Choroid plexus epithelial cell (primary cell): ENCODE measurements around the gene SLC7A6OS.
A peak's percentile ranks its signal among the peaks of the same experiment; 100 is the strongest.

Experiments
- DNase-seq: peaks from one replicate; pipeline ENCODE4 v3.0.0-alpha.2; 2010; ENCODE audit warnings: low read depth
- H3K4me3 ChIP-seq: 2 replicates; pipeline ENCODE4 v1.5.1; 2011; ENCODE audit warnings: low read depth, mild to moderate bottlenecking, control low read depth, low read length, moderate library complexity
- TF ChIP-seq, protein P1 (sequence below): conservative IDR thresholded peaks from 2 replicates; pipeline ENCODE4 v1.5.1; 2011; ENCODE audit warnings: low read depth, mild to moderate bottlenecking, control low read depth, inconsistent platforms, low read length, moderate library complexity

The SLC7A6OS gene

DNA sequence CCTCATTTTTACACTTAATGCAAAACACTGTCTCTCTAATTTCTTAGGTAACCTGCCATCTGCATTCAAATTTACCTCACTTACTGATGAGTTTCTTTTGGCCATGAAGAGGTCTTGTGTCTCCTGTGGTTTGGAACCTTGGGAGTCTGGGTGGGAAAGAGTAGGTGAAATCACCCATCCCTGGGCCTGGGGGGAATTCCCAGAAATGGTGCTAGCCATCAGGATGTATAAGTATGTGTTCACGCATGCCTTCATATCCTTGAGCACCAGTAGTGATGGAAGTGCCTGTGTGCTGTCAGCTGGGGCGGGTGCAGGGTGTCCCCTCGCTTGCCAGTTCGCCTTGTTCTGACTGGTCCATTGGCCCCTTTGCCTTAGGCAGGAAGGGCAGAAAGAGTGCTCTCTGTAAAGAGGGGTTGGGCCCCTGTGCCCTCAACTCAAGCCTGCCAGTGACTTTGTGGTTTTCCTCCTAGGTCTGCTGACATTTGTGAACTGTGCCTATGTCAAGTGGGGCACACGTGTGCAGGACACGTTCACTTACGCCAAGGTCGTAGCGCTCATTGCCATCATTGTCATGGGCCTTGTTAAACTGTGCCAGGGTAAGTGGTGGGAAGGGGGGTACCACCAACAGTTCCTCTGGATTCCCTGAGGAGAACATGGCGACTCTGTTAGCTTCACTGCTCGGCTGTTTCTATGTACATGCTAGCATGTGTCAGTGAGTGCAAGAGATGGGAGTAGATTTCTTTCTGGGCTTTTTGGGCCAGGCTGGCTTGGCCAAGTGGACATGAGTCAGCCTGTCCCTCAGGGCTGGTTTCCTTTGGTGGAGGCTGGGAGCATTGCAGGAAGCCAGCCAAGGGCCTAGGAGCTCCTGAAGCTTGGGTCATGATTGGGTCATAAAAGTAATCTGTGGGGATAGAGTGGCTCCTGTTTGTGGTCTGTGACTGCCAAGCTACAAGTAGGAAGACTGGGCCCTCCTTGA is 23.2 kb downstream of the SLC7A6OS start:
- TF ChIP-seq, protein P1, sequence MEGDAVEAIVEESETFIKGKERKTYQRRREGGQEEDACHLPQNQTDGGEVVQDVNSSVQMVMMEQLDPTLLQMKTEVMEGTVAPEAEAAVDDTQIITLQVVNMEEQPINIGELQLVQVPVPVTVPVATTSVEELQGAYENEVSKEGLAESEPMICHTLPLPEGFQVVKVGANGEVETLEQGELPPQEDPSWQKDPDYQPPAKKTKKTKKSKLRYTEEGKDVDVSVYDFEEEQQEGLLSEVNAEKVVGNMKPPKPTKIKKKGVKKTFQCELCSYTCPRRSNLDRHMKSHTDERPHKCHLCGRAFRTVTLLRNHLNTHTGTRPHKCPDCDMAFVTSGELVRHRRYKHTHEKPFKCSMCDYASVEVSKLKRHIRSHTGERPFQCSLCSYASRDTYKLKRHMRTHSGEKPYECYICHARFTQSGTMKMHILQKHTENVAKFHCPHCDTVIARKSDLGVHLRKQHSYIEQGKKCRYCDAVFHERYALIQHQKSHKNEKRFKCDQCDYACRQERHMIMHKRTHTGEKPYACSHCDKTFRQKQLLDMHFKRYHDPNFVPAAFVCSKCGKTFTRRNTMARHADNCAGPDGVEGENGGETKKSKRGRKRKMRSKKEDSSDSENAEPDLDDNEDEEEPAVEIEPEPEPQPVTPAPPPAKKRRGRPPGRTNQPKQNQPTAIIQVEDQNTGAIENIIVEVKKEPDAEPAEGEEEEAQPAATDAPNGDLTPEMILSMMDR, result no peak
- H3K4me3 ChIP-seq, result no peak overlapping the region
- peak; percentile 77 for DNase-seq

DNA sequence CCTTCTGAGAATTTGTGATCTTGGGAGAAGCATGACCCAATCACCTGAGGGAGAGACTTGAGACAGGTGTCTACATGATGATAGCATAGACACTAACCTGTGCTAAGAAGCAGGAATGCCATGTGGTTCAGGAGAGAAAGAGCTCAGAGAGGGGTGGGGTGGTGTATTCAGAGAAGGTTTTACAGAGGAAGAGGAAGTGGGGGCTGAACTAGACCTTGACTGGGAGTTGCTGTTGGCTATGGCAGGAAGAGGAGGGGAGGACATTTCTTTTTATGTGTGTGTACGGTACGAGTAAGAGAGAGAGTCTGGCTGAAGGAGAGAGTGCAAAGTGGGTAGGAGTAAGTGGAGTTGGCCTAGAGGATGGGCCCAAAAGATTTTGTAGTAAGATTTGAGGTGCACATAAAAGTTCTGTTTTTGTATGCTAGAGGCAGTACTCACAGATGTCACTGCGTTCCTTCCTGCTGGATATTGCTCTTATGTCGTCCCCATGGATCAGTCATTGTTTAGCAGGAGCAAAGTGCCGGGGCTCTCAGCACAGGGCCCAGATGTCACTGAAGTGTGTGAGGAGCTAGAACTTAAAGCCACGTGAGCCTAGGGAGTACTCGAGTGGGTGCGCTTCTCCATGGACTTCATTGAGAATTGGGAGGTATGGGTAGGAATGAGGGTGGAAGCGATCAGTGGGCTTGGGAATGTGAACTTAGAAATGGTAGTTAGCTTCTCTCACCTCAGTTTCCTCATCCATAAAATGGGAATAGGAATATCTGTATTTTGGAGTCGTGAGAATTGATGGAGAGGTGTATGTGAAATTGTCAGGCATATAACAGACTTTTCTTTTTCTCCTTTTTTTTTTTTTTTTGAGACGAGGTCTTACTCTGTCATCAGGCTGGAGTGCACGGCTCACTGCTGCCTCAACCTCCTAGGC is 24.3 kb downstream of the SLC7A6OS start:
- no peak for DNase-seq
- TF ChIP-seq, protein P1, result no peak
- no peak overlapping the region for H3K4me3 ChIP-seq

DNA sequence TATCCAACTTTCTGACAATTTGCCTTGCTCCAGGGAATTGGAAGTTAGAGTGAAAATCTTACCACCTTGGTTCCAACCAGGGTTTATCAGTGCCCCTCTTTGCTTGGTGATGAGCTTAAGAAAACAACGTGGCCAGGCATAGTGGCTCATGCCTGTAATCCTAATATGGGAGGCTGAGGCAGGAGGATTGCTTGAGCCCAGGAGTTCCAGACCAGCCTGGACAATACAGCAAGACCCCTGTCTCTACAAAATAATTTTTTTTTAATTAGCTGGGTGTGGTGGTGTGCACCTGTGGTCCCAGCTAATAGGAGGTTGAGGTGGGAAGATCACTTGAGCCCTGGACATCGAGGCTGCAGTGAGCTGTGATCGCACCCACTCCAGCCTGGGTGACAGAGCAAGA is 25.1 kb downstream of the SLC7A6OS start:
- no peak for DNase-seq
- no peak overlapping the region for H3K4me3 ChIP-seq
- TF ChIP-seq, protein P1, result no peak

DNA sequence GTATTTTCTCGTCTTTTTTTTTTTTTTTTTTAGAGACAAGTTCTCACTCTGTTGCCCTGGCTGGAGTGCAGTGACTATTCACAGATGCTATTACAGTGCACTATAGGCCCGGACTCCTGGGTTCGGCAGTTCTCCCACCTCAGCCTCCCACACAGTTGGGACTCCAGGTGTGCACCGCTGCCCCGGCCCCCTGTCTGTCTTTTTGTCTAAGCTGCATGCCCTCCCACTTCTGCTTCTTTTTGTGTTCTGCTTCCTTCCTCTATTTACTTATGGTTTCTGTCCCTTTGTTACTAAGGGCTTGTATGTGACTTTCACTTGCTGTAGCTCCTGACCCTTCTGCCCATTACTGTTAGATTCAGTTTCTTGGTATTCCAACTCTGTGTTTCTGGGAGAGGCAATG is 25.9 kb downstream of the SLC7A6OS start:
- TF ChIP-seq, protein P1, result no peak
- no peak for DNase-seq
- no peak overlapping the region for H3K4me3 ChIP-seq

DNA sequence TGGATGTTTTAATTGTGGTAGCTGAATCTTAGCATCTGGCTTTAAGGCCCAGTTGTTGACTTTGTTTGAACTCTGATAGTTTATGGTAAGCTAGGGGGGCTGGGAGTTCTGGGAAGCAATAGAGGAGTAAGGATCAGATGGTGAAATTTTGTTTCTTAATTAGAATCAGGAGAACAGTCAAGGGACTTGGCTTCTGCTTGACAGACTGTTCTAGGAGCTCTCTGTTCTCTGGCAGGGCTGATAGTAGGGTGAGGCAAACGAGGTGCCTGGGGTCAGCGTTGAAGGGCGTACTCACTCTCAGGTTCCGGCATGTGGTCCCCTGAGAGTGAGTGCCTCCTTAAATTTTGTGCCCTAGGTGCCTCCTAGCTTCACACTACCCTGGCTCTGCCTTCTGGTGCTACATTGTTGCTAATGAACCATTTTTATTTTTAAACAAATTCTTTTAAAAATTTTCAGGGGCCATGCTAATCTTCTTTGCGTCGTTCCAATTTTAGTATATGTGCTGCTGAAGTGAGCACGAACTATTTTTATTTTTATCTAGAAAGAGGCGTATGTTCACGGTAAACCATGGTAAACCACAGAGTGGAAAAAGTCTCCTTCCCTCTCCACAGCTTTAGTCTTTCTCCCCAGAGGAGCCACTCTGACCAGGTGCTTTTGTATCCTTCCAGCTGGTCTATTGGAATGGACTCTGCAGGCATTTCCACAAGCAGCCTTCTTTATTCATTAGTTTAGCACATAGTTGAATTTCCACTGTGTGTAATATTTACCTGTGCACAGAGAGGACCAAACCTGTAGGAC is 26.7 kb downstream of the SLC7A6OS start:
- no peak overlapping the region for H3K4me3 ChIP-seq
- no peak for DNase-seq
- TF ChIP-seq, protein P1, result no peak

DNA sequence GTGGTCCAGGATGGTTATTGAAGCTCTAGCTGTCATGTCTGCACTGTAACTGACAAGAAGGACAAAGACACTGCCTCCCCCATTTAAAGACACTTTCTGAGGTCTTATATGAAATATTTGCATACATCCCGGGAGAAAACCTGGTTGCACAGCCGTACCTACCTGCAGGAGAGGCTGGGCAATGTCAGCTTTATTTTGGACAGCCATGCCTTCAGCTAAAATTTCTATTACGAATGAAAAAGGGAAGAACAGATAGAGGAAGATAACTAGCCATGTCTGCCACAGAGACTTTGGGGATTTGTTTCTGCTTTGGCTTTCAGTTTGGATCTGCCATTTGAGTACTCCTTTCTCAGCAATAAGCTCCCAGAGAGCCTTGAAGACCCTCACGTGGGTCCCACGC is 27.4 kb downstream of the SLC7A6OS start:
- TF ChIP-seq, protein P1, result no peak
- DNase-seq, result no peak
- no peak overlapping the region for H3K4me3 ChIP-seq
